Fibroblast of the aortic adventitia (primary cell): ENCODE measurements around the gene HSP90B1. TPM values are rescaled to one million over a fixed set of nuclear protein-coding genes. Genes with fewer than 3 reads are reported as not detected.

Experiments used
- DNase-seq: peaks from one replicate; pipeline ENCODE4 v3.0.0-alpha.2; 2010; ENCODE audit warnings: low read depth
- H3K4me3 ChIP-seq: 2 replicates; pipeline ENCODE4 v1.5.1; 2011; ENCODE audit warnings: low read depth, mild to moderate bottlenecking, control low read depth, low read length, moderate library complexity
- CTCF ChIP-seq: IDR thresholded peaks from 2 replicates; pipeline ENCODE4 v1.5.1; 2011; ENCODE audit warnings: mild to moderate bottlenecking, low read length, control low read depth, inconsistent platforms; ENCODE audit not compliant: insufficient read depth
- total RNA-seq: library from RNA; depleted of rRNA; stranded (reverse); fragments of >200 nt; gene quantifications from 2 replicates; pipeline ENCODE4 v1.2.3, GENCODE V29; 2012; ENCODE audit warnings: low replicate concordance

HSP90B1 gene
- total RNA-seq, 1 donor = 438 TPM

DNA sequence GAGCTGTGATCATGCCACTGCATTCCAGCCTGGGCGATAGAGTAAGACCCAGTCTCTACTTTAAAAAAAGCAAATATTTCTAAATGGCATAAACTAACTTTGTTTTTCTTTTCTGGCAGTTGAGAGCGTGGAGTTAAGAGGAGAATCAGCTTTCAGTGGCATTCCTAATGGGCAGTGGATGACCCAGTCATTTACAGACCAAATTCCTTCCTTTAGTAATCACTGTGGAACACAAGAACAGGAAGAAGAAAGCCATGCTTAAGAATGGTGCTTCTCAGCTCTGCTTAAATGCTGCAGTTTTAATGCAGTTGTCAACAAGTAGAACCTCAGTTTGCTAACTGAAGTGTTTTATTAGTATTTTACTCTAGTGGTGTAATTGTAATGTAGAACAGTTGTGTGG, 56.6 kb downstream of the HSP90B1 start:
- H3K4me3 ChIP-seq = no peak overlapping the region
- no peak for TF ChIP-seq CTCF
- no peak for DNase-seq

- DNase-seq = no peak
- TF ChIP-seq CTCF = no peak
- H3K4me3 ChIP-seq = no peak overlapping the region
Measured at GRCh38 chr12:103994235-103994634, 64.0 kb downstream of the HSP90B1 start.

GRCh38 chr12:103996595-103996994, 66.4 kb downstream of the HSP90B1 start:
- TF ChIP-seq CTCF = no peak
- H3K4me3 ChIP-seq = no peak overlapping the region
- DNase-seq = no peak

GRCh38 chr12:103997286-103997900, 67.2 kb downstream of the HSP90B1 start:
- no peak overlapping the region for H3K4me3 ChIP-seq
- no peak for TF ChIP-seq CTCF
- DNase-seq = peak; percentile 67

Other genes starting within 250 kb of the HSP90B1 start
- 7.0 and 11.7 TPM in 2 replicates for gene NT5DC3, start 89.2 kb upstream of the HSP90B1 start, total RNA-seq
- gene TDG, start 35.5 kb downstream of the HSP90B1 start, total RNA-seq = 16.5 and 20.3 TPM in 2 replicates
- 46.0 and 55.3 TPM in 2 replicates for gene GLT8D2, start 119.8 kb downstream of the HSP90B1 start, total RNA-seq
- 28.3 and 30.5 TPM in 2 replicates for gene HCFC2, start 134.1 kb downstream of the HSP90B1 start, total RNA-seq
- 20.2 and 43.7 TPM in 2 replicates for gene NFYB, start 207.8 kb downstream of the HSP90B1 start, total RNA-seq